ENCODE results near the gene TMEM123.

- TF ChIP-seq CTCF (IDR thresholded peaks at IDR 0.05): no peak
- no peak for TF ChIP-seq EZH2 (IDR thresholded peaks at IDR 0.05; ENCODE audit: borderline replicate concordance, insufficient read depth, low read depth, low read length, poor library complexity, severe bottlenecking)
These were observed 84.1 kb downstream of the TMEM123 start for GRCh38 chr11:102368472-102368871.

Measured in B cell (primary cell).